Urinary bladder (tissue), 4 donors: ENCODE data around the gene KLRF1. TPM values are rescaled to one million over a fixed set of nuclear protein-coding genes. Genes with fewer than 3 reads are reported as not detected.
A peak's percentile ranks its signal among the peaks of the same experiment; 100 is the strongest.
"Not testable (repeated sequence)": the region's sequence is repeated elsewhere in the genome, so short reads cannot be mapped to it uniquely, and the experiment has no call there.

Source experiments
- DNase-seq: peaks from one replicate; pipeline ENCODE4 v3.0.0-alpha.2; 2015; ENCODE audit errors: extremely low spot score
- H3K27ac ChIP-seq: one replicate; pipeline ENCODE4 v1.5.1; 2013; ENCODE audit warnings: low read depth, mild to moderate bottlenecking, moderate library complexity
- H3K36me3 ChIP-seq: one replicate; pipeline ENCODE4 v1.6.1; 2013; ENCODE audit warnings: mild to moderate bottlenecking, moderate library complexity; ENCODE audit not compliant: insufficient read depth
- H3K4me1 ChIP-seq: one replicate; pipeline ENCODE4 v1.6.1; 2013; ENCODE audit warnings: mild to moderate bottlenecking, moderate library complexity; ENCODE audit not compliant: insufficient read depth
- H3K4me3 ChIP-seq: one replicate; pipeline ENCODE4 v1.5.1; 2013; ENCODE audit warnings: low read depth, low read length
- whole genome bisulfite sequencing: extraction: QIAGEN DNeasy Blood & Tissue Kit; methylation state at CpG from one replicate; pipeline ENCODE4 v1.1.7; 2013; 5-methylcytosine and 5-hydroxymethylcytosine counted together
- polyA plus RNA-seq: library from polyadenylated mRNA; stranded (reverse); fragments of 200-250 nt; gene quantifications from one replicate; pipeline ENCODE4 v1.2.3, GENCODE V29; 2013
- total RNA-seq: library from RNA; depleted of rRNA; stranded (reverse); fragments of >200 nt; gene quantifications from one replicate; pipeline ENCODE4 v1.2.3, GENCODE V29; 2014
- donor health status: healthy with polysubstance abuse.
- donor health status: healthy.

KLRF1 gene
- total and polyA plus RNA-seq, 2 donors, result 0.34 to 1.5 TPM

DNA sequence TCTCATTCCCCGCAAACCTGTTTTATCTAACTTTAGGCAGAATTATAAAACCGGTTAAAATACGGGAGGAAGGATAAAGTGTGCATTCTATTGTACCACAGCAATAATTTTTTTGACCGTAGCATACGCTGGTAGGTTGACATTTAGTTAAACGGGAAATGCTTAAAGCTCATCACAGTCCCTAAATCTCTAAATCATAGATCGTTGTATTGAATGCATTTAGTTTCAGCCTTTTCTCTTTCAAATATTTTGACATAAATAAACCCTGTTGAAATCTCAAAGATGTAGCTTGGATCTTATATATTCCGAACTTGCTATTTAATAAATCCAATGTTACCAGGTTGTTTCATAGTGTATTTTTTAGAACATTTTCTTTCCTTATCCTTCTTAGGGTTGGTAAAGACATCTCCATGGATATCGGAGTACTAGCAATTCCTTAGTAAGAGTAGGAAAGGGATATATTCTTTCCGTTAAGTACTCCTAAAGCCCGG is 41.1 kb downstream of the KLRF1 start:
- Histone ChIP-seq H3K4me3 (peak overlapping the region; percentile 54), H3K36me3 (no peaks in the 10 kb centered on the region), H3K27ac (no peak overlapping the region), H3K4me1 (no peaks in the 10 kb centered on the region)
- DNase-seq, result no peak
- WGBS, result 63% methylated on average over 11 of the region's 11 CpGs

DNA sequence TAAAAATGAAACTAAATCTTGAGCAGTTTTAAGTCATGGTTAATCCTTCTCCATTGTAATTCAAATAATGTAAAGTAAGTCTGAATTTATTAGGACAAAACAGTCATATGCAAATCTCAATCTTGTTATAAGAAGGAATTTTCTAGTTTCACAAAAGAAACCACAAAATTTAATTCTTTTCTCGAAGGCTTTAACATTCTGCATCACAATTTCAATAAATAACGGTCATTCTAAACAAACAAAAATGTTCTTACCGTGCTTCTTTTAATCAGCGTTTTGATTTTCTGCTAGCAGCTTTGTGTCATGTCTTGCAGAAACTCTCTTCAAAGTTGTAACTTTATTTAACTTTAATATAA is 41.6 kb downstream of the KLRF1 start:
- H3K4me1 ChIP-seq, result no peaks in the 10 kb centered on the region
- H3K36me3 ChIP-seq, result no peaks in the 10 kb centered on the region
- peak overlapping the region; percentile 67 for H3K27ac ChIP-seq
- H3K4me3 ChIP-seq, result peak overlapping the region; percentile 57
- DNase-seq, result no peak
- whole genome bisulfite sequencing, result 43% methylated on average over 4 of the region's 4 CpGs

DNA sequence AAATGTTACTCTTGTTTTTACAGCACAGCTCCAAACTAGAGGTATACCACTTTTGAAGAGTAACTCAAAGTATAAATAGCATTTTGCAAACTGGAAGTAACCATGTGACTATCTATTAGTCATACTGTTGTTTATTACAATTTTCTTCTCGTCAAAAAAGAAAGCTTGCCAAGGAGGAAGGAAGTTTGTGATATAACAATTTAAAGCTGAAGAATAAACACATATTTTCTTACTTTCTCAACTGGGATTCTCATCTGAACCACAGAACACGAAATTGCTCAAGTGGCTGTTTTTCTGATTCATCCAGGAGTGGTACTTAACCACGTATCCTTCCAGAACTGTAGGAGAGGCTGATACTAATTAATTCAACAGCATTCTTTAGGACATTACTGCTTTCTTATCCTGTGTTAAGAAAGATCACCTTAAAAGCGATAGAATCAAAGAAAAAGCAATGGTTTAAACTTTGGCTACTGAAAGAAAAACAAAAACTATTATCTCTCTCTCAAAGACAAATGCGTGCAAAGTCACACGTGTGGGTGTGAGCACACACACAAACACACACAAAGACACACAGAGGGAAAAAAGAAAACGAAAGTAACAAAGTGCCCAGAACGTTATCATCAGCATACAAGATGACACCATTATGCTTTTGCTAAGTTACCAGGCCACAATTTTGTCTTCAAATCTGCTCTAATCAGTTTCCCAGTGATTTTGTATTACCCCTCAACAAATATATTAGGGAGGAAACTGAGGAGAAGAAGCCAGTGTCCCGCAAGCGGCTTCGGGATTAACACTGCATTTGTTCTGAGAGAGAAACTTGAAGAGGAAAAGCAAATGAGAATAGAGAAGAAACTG is 42.3 kb downstream of the KLRF1 start, which contains the start of gene CLEC2B:
CLEC2B (minus strand) TSS at position 48 of the 855 bp plus-strand sequence.
- DNase-seq, result no peak
- H3K27ac ChIP-seq, result peak within 1 kb of the TSS; percentile 88
- 17% methylated on average over 11 of the region's 11 CpGs for WGBS
- no peaks in the 10 kb centered on the region for H3K4me1 ChIP-seq
- H3K4me3 ChIP-seq, result peak within 1 kb of the TSS; percentile 57
- H3K36me3 ChIP-seq, result no peaks in the 10 kb centered on the region

DNA sequence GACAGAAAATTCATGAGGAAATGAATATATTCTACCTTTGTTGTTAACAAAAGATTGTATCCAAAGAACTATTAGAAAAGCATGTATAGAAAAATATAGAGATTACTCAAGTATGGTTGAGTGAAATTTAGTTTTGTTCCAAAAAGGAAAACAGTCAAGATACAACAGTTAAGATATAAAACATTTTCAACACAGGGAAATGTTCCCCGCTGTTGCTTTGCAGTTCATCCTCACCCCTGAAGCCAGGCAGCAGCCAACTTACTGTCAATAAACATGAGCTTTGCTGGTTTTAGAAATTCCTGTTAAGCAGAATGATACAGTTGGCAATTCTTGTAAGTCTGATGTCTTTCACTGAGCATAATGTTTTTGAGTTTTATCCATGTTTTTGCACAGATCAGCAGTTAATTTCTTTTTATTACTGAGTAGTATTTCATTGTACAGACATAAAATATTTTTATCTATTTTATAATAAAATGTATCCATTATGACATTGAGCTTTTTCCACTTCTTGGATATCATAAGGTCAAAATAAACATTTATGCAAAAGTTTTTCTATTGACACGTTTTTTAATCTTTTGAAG is 43.1 kb downstream of the KLRF1 start:
- Histone ChIP-seq H3K4me1 (no peaks in the 10 kb centered on the region), H3K36me3 (no peaks in the 10 kb centered on the region), H3K27ac (peak overlapping the region; percentile 88), H3K4me3 (no peak overlapping the region)
- WGBS, result 63% methylated on average over 2 of the region's 2 CpGs
- DNase-seq, result no peak

DNA sequence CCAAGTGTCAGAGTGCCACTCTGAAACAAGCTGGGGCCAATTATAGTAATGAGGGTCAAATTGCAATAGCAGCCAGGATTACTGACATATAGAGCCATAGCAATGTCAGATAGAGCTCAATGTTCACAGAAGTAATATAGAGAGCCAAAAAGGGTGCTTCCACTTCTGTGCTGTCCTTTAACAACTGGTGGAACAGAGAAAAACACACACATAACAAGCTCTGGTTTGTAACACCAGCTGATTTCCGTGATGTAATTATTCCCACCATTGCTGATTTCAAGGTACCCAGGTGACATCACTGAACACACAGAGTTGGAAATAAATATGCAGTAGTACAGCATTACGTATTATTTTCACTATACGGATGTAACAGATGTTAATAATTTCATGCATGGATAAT is 44.9 kb downstream of the KLRF1 start:
- no peak for DNase-seq
- H3K27ac ChIP-seq, result no peak overlapping the region
- WGBS, result 76% methylated on average over 3 of the region's 3 CpGs
- no peaks in the 10 kb centered on the region for H3K36me3 ChIP-seq
- H3K4me3 ChIP-seq, result no peak overlapping the region
- H3K4me1 ChIP-seq, result no peaks in the 10 kb centered on the region

DNA sequence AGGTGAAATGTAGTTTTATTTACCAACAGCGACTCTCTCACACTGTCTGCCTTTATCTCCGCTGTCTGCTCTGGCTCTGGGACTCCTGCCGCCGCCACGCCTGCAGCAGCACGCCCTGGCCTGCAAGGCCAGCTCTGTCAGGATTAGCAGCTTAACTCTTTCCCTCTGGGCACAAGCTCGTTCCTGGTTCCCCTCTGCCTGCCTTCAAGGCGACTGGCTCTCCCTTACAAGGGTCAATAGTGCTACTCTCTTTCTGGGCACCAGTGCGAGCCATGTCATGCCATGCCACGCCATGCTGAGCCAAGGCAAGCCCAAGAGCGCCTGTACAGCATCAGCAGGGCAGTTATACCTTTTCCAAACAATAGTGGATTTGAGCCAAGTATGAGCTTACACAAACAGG is 45.5 kb downstream of the KLRF1 start:
- Histone ChIP-seq H3K4me3 (no peak overlapping the region), H3K36me3 (no peaks in the 10 kb centered on the region), H3K4me1 (no peaks in the 10 kb centered on the region), H3K27ac (no peak overlapping the region)
- 68% methylated on average over 11 of the region's 11 CpGs for WGBS
- no peak for DNase-seq

DNA sequence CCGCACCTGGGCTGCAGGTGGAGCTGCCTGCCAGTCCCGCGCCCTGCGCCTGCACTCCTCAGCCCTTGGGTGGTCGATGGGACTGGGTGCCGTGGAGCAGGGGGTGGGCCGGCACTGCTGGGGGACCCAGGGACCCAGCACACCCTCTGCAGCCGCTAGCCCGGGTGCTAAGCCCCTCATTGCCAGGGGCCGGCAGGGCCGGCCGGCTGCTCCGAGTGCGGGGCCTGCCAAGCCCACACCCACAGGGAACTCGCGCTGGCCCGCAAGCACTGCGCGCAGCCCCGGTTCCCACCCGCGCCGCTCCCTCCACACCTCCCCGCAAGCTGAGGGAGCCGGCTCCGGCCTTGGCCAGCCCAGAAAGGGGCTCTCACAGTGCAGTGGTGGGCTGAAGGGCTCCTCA is 48.8 kb downstream of the KLRF1 start:
- DNase-seq, H3K36me3 ChIP-seq, H3K27ac ChIP-seq, H3K4me3 ChIP-seq, H3K4me1 ChIP-seq: not testable (repeated sequence)
- WGBS, result 96% methylated on average over 26 of the region's 26 CpGs

DNA sequence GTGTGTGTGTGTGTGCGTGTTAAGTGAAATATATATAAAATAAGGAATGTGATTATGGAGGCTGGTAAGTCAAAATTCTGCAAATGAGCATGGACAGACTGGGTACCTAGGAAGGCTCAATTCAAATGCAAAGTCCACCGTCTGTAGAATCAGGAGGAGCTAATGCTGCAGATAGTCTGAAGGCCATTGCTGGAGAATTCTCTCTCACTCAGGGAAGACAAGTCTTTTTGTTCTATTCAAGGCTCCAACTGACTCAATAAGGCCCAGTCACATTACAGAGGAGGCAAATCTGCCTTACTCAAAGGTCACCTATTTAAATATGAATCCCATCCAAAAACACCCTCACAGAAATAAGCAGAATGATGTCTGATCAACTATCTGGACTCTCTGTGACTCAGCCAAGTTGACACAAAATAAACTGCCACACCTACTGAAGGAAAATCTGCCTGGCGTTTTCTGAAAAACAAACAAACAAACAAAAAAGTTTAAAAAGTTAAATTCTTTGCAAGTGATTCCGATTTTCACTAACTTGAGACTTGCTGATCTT is 53.3 kb downstream of the KLRF1 start:
- 83% methylated on average over 4 of the region's 4 CpGs for WGBS

DNA sequence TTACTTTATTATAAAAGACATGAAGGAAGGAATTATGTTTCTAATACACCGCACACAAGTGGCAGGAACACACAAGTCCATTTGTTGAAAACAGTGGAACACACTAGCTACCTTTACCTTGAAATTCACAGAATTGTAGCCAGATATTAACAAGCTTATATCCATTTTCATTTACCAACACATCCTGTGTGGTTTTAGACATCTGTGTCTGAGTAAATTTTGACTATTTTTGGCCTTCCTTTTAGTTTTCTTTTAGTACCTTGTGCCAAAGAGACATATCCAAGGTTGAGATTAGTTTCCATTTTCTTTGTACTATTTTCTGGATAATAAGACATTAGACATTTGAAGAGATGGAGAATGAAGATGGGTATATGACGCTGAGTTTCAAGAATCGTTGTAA is 54.0 kb downstream of the KLRF1 start, which contains the start of gene KLRF2:
KLRF2 (plus strand) TSS at position 244 of the 400 bp plus-strand sequence; CDS start at position 351, 107 bp downstream.
- peaks cover 1% of the 10 kb centered on the region for H3K4me1 ChIP-seq
- WGBS, result 97% methylated on average over 3 of the region's 3 CpGs
- no peaks in the 10 kb centered on the region for H3K36me3 ChIP-seq
- no peak within 1 kb of the TSS for H3K27ac ChIP-seq
- H3K4me3 ChIP-seq, result no peak within 1 kb of the TSS
- no peak for DNase-seq

More for the DNA sequence above, 53.3 kb downstream of the KLRF1 start:
- Histone ChIP-seq H3K36me3 (no peaks in the 10 kb centered on the region), H3K4me1 (peaks cover 1% of the 10 kb centered on the region), H3K4me3 (no peak overlapping the region), H3K27ac (no peak overlapping the region)
- no peak for DNase-seq

DNA sequence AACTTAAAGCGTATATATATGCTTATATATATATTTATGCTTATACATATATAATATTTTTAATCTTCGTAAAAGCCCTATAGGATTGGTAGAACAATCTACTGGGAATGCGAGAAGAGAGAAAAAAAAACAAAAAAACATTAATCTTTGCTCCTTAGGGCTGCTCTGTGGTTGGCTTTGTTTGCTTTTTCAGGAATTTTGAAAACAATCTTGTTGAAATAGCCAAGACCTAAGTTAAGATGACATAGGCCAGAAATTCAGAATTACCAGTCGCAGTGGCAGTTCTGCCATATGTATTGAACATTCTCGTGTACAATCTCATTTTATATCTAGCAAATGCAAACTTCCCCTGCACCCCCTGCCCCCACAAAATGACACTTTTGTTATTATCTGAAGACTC is 54.7 kb downstream of the KLRF1 start:
- Histone ChIP-seq H3K4me1 (peaks cover 1% of the 10 kb centered on the region), H3K27ac (no peak overlapping the region), H3K36me3 (no peaks in the 10 kb centered on the region), H3K4me3 (no peak overlapping the region)
- DNase-seq, result no peak
- WGBS, result 90% methylated on average over 5 of the region's 5 CpGs

DNA sequence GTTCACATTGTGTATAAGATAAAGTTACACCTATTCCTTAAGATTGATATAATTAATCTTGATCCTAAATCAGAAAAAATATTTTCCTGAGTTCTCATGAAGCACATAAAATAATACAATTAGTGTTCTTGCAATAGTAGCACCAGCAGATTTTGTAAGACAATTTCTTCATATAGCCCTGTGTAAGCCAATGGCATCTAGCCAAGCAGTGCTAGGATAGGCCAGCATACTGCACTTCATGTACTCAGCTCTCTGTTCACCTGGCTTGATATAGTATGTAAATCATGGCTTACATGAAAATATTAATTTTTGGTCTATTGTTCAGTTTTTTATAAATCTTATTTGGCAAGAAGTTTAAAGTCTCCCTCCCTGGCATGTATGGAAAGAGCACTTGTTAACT is 55.9 kb downstream of the KLRF1 start:
- no peak for DNase-seq
- Histone ChIP-seq H3K27ac (no peak overlapping the region), H3K4me1 (peaks cover 1% of the 10 kb centered on the region), H3K36me3 (no peaks in the 10 kb centered on the region), H3K4me3 (no peak overlapping the region)

DNA sequence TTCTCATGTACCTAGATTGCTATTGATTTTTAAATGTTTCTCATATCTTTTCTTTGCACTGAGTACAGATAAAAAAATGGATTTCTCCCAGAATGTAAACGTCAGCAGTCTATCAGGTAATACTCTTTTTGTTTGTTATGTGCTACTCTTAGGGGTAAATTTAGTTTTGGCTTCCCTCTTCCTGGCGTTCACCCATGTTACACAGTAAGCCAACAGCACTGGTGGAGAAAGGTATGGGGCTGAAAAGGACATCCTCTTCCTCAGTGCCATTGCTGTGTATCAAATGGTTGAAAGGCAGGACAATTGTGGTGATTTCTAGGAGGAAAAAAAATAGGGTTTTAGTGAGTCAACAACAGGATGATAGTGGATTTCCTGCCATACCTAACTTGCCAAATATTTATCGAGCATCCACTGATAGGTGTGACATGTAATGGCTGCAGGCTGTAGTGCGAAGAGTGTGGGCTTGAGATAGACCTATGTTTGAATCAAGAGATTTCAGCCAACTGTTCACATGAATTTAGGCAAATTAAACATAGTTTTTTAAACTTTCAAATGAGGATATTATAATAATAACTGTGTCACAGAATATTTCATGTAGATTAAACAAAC is 61.5 kb downstream of the KLRF1 start:
- 62% methylated on average over 4 of the region's 4 CpGs for WGBS

More for the DNA sequence above, 61.5 kb downstream of the KLRF1 start:
- H3K27ac ChIP-seq, result no peak overlapping the region
- no peaks in the 10 kb centered on the region for H3K4me1 ChIP-seq
- no peaks in the 10 kb centered on the region for H3K36me3 ChIP-seq
- no peak for DNase-seq
- H3K4me3 ChIP-seq, result no peak overlapping the region
